ENCODE measurements around the gene VAC14. TPM values are rescaled to one million over a fixed set of nuclear protein-coding genes. Genes with fewer than 3 reads are reported as not detected.

Gene VAC14
- total and polyA plus RNA-seq, 2 of the 8 experiments (the other 6 are each of a cell fraction or from before 2014, with no cell fraction given), result 56.0 to 108 TPM

DNA sequence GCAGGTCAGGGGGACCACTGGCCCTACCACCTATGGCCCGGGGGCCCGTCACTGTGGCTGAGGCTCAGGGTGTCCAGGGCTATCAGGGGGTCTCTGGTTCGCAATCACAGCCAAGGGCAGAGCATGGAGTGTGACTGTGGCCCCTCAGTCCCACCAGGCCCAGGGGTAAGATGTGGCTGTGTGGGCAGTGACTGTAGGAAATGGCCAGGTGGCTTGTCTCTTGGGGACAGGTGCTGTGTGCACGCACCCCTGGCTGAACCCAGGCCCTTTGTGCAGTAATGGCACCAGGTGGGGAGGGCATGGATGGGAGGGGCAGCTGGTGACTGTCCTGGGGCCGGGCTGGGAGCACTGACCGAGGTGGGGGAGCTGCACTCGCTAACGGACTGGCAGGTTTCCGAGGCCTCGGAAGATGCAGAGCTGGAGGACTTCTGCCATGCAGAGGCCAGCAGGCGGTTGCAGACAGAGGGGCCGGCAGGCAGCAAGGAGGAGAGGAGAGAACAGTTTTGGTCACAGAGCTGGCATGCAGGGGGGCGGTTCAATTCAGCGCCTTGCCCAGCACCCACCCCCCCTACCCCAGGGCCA is 135.8 kb downstream of the VAC14 start:
- no peaks in the 10 kb centered on the region for H3K23me2 ChIP-seq (ENCODE audit: low read depth, low read length)
- no peak overlapping the region for H3K27ac ChIP-seq (ENCODE audit: low read depth, low read length)
- no peak overlapping the region for H2BK12ac ChIP-seq (ENCODE audit: low read depth, low read length)
- H3K18ac ChIP-seq (ENCODE audit: extremely low read depth, low read length), result no peak overlapping the region
- H3K4me2 ChIP-seq (ENCODE audit: insufficient read depth in 1 of 2, low read depth in 2 of 2, low read length in 2 of 2), result no peak overlapping the region
- peaks cover 0 to 23% (median 4%) of the 10 kb centered on the region in 4 experiments; a peak in 4 of 8 replicates for H3K36me3 ChIP-seq (ENCODE audit: control insufficient read depth in 2 of 4, insufficient read depth in 4 of 4, low read length in 3 of 4)
- no peak overlapping the region for H2BK15ac ChIP-seq (ENCODE audit: low read length)
- H3K79me2 ChIP-seq (ENCODE audit: control insufficient read depth in 1 of 2, insufficient read depth in 2 of 2, low read length in 2 of 2), result no peaks in the 10 kb centered on the region
- no peak for FAIRE-seq
- H2AFZ ChIP-seq (ENCODE audit: low read length), result no peak overlapping the region
- H4K5ac ChIP-seq (ENCODE audit: insufficient read length, low read depth, low read length), result no peak overlapping the region
- peaks cover 0 to 3% of the 10 kb centered on the region in 2 experiments for H4K20me1 ChIP-seq (replicated peaks in 1 of 2; ENCODE audit: control insufficient read depth in 1 of 2, insufficient read depth in 2 of 2, low read length in 2 of 2)
- no peak overlapping the region for H2BK120ac ChIP-seq (replicated peaks; ENCODE audit: low read depth, low read length)
- 93% methylated on average over 13 of the region's 14 CpGs; no CpG with 5 or more reads in 1 of the 2 experiments for WGBS, 2 experiments (ENCODE audit: extremely low coverage in 1 of 2, insufficient coverage in 1 of 2, insufficient read length in 1 of 2, insufficient replicate concordance in 2 of 2, low coverage in 1 of 2, low lambda C conversion rate in 2 of 2, missing lambda C conversion rate in 1 of 2)
- H3K27me3 ChIP-seq (replicated peaks in 1 of 4; ENCODE audit: control insufficient read depth in 3 of 4, extremely low read depth in 1 of 4, insufficient read depth in 3 of 4, low read length in 3 of 4), result no peaks in the 10 kb centered on the region
- H3K56ac ChIP-seq (replicated peaks; ENCODE audit: insufficient read length, low read depth, low read length), result no peak overlapping the region
- no peak overlapping the region for H3K23ac ChIP-seq (ENCODE audit: insufficient read length)
- peaks cover 0 to 11% (median 6%) of the 10 kb centered on the region in 4 experiments; a peak in 6 of 7 replicates for H3K4me1 ChIP-seq (replicated peaks in 1 of 4; ENCODE audit: control insufficient read depth in 3 of 4, insufficient read depth in 4 of 4, low read length in 3 of 4)
- no peak overlapping the region for H2AK5ac ChIP-seq (ENCODE audit: low read depth, low read length)
- no peaks in the 10 kb centered on the region for H3K79me1 ChIP-seq (ENCODE audit: low read depth, low read length)
- ChIA-PET CTCF (ENCODE audit: partially characterized antibody) (interaction anchor here (1.4 to 1.9 kb wide), 2 partner anchors 15 to 106 kb away, joined by 7 to 8 read pairs; no protein-coding TSS in a partner anchor), POLR2A (ENCODE audit: partially characterized antibody) (interaction anchor here (0.6 to 2.2 kb wide), 2 partner anchors 11 to 67 kb away, joined by 4 to 8 read pairs; no protein-coding TSS in a partner anchor)
- TF ChIP-seq MAFK (IDR thresholded peaks at IDR 0.05; ENCODE audit: low read depth, low read length) (no peak), CTBP2 (IDR thresholded peaks at IDR 0.05; ENCODE audit: borderline replicate concordance, insufficient read depth, insufficient read length, low read length) (no peak), CHD2 (IDR thresholded peaks at IDR 0.05; ENCODE audit: low read length) (no peak)
- H2BK20ac ChIP-seq (ENCODE audit: low read length), result no peak overlapping the region
- no peak overlapping the region for H3K14ac ChIP-seq (ENCODE audit: insufficient read length)
- H4K91ac ChIP-seq (replicated peaks; ENCODE audit: insufficient read length, low read length), result no peak overlapping the region
- no peak overlapping the region for H3K4me3 ChIP-seq (ENCODE audit: extremely low read depth in 1 of 4, insufficient read depth in 2 of 4, low read depth in 3 of 4, low read length in 4 of 4)
- H3K4ac ChIP-seq (replicated peaks; ENCODE audit: insufficient read length, low read depth, low read length), result no peak overlapping the region
- no peak overlapping the region for H3K9ac ChIP-seq (replicated peaks in 1 of 4; ENCODE audit: extremely low read depth in 1 of 4, low read depth in 3 of 4, low read length in 3 of 4)
- DNase-seq (ENCODE audit: low read depth in 1 of 2, low spot score in 2 of 2), result no peak
- H2BK5ac ChIP-seq (ENCODE audit: low read depth, low read length), result no peak overlapping the region
- H4K8ac ChIP-seq (ENCODE audit: extremely low read depth, insufficient read depth, low read length), result peak overlapping the region; percentile 62; the same call in 1 of the 2 replicates
- no peaks in the 10 kb centered on the region for H3K9me3 ChIP-seq (ENCODE audit: insufficient read depth in 2 of 2, low read depth in 1 of 2, low read length in 1 of 2)
